ENCODE measurements around the gene GATA5. TPM values are rescaled to one million over a fixed set of nuclear protein-coding genes. Genes with fewer than 3 reads are reported as not detected.

GATA5 gene
- total RNA-seq, 1 experiment from 2014 or later = not detected

GRCh38 chr20:62448788-62449187, 27.0 kb downstream of the GATA5 start:
- in situ Hi-C loops (cut with HindIII; ENCODE audit: low pct_unique_long_range_greater_than_20kb, low sequenced_read_pairs) = no loop called here
- DNase-seq (ENCODE audit: low read depth) = no peak

DNA sequence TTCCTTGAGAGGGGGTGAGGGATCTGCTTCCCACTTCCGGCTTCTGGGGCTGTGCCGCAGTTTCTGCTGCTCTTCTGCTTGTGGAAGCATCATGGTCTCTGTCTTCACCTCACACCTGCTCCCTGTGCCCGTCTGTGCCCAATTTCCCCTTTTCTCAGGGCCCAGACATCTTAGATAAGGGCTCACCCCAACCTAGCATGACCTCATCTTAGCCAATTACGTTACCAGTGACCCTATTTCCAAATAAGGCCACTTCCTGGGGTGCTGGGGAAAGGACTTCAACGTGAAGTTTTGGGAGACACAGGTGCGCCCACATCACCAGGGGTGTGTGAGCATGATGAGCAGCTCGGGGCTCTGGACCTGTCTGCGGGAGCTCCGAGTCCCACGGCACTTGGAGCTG, 27.8 kb downstream of the GATA5 start:
- in situ Hi-C loops (cut with HindIII; ENCODE audit: low pct_unique_long_range_greater_than_20kb, low sequenced_read_pairs) = no loop called here
- DNase-seq (ENCODE audit: low read depth) = no peak

DNA sequence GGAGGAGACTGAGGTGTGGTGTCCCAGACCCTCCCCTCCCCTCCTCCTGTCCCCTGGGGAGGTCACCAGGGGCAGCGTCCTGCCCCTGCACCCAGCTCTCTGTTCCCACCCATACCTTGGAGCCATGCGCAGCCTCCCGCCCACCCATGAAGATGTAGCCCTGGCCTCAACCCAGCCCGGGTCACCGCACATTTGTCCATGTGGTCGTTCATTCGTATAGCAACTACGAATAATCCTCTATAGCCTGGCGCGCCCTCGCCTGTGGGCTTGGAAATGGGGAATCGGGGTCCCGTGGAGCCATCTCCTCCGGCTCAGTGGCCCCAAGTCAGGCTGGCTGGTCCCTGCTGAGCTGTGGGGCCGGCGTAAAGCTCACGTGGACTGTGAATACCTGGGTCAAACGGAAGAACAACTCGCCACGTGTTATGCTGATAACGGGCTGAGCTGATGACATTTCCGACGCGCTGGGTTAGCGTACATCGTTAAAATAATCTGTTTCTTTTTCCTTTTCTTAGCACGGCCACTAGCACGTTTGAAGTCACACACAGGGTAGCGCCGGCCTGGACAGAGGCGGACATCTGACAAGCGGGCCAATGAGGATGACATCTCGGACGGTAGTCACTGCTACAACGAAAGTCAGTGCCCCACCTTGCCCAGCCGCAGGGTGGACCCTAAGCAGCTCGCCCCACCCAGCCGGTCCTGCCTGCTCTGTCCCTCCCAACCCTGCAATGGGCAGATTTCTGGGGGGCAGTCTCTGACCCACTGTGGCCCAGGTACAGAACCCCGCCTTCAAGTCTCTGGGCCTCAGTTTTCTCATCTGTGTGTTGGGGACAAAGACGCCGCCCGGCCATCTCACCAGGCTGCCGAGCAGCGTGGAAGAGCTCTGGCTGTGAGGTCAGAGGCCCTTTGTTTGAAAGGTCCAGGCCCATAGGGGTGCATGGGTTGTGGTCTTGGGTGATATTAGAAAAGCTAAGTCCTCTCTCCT, 28.6 kb downstream of the GATA5 start:
- DNase-seq (ENCODE audit: low read depth) = no peak
- in situ Hi-C loops (cut with HindIII; ENCODE audit: low pct_unique_long_range_greater_than_20kb, low sequenced_read_pairs) = no loop called here

- no peak for DNase-seq (ENCODE audit: low read depth)
- in situ Hi-C loops (cut with HindIII; ENCODE audit: low pct_unique_long_range_greater_than_20kb, low sequenced_read_pairs) = no loop called here
These were observed 29.3 kb downstream of the GATA5 start for GRCh38 chr20:62446481-62446880.

DNA sequence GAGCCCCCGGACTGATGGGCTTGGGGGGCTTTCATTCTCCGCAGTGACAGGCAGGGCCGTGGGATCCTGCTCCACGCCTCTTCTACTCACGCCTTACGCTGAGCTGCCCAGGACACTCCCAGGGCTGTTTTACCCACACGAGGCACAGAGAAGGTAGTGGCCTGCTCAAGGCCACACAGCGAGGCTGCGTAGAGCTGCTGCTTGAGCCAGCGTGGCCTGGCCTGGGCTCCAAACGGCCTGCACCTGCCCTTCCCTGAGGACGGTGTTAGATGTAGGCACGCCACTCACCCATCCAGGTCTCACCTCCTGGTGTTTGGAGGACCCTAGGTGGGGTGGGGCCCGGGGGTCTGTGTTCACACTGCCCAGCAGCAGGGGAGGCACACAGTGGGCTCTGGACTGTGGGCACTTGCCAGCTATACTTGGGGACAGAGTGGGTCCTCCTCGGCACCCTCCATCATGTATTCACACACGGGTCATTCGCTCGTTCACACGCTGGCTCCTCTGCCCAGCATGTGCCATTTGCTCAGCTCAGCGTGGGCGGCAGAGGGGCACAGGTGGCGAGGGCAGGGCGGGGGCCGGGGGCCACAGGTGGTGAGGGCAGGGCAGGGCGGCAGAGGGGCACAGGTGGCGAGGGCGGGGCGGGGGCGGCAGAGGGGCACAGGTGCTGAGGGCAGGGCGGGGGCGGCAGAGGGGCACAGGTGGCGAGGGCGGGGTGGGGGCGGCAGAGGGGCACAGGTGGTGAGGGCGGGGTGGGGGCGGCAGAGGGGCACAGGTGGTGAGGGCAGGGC, 30.0 kb downstream of the GATA5 start:
- DNase-seq (ENCODE audit: low read depth) = no peak
- in situ Hi-C loops (cut with HindIII; ENCODE audit: low pct_unique_long_range_greater_than_20kb, low sequenced_read_pairs) = no loop called here

DNA sequence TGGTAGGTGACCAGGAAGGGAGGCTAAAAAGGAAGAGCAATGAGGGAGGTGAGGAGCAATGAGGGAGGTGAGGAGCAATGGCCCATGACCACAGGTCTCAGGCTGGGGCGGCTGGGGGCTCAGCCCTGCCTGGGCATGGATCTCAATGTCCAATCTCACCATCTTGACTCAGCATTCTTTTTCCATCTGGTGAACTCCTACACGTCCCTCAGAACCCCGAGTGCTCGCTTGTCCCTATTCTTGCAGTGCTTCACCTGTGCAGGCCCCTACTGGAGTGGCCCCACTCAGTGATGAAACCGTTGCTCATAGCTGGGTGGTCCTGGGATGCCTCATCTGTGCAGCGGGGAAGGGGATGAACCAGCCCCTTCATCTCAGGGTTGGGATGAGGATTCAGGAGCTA, 31.5 kb downstream of the GATA5 start:
- in situ Hi-C loops (cut with HindIII; ENCODE audit: low pct_unique_long_range_greater_than_20kb, low sequenced_read_pairs) = no loop called here
- DNase-seq (ENCODE audit: low read depth) = no peak

DNA sequence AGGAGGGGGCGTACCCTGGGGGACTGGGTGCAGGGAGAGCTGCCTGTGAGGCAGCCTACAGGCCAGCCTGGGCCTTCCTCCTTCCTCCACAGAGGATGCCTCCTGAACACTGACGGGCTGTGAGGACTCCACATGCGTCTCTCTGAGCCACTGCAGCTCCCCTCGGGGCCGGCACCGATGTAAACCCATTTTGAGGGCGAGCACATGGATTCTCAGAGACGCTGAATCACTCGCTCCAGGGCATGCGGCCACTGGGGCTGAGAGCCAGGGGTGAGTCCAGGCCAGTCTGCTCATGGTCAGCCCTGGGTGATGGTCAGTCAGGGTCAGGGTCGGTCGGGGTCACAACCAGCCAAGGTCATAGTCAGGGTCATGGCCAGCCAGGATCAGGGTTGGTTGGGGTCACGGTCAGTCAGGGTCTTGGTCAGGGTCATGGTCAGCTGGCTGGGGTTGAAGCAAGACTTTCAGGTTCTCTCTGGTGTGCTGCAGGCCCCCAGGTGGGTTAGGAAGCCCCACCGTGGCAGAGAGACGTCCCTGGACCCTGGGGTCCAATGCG, 33.7 kb downstream of the GATA5 start:
- in situ Hi-C loops (cut with HindIII; ENCODE audit: low pct_unique_long_range_greater_than_20kb, low sequenced_read_pairs) = no loop called here
- no peak for DNase-seq (ENCODE audit: low read depth)

GRCh38 chr20:62439218-62439617, 36.6 kb downstream of the GATA5 start:
- DNase-seq (ENCODE audit: low read depth) = no peak
- in situ Hi-C loops (cut with HindIII; ENCODE audit: low pct_unique_long_range_greater_than_20kb, low sequenced_read_pairs) = no loop called here

DNA sequence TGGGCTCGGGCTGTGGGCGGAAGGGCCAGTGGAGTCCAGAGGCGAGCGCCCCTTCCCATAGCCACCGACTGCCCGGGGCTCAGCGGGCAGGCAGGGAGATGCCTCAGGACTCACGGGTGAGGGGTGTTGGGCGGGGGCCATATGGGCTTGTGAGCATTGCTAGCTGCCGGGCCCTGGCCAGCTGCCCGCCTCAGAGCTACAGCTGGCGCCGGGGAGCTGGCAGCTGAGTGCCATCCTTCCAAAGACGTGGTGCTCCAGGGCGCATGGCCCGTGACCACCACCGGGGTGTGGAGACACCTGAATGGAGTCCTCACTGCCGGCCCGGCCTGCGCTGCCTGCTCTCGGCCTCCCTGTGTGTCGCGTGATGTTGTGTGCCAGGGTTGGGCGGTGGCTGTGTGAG, 37.9 kb downstream of the GATA5 start:
- in situ Hi-C loops (cut with HindIII; ENCODE audit: low pct_unique_long_range_greater_than_20kb, low sequenced_read_pairs) = no loop called here
- DNase-seq (ENCODE audit: low read depth) = no peak

DNA sequence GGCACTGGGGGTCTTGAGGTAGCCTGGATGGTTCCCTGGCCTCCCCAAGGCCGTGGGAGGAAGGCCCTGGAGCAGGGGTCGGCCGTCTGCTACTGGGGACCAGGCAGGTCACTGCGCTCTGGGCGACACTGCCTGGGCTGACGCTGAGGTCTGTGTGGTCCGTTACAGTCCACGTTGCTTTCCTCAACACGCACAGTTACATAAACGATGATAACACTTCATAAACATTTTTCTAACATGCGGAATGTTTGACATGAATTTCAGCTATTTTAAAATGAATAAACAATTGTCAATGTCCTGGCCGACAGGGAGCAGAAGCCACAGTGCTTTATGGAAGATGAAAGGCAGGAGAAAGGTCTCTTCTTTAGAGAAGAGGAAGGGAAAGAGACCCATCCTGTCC, 38.3 kb downstream of the GATA5 start:
- DNase-seq (ENCODE audit: low read depth) = no peak
- in situ Hi-C loops (cut with HindIII; ENCODE audit: low pct_unique_long_range_greater_than_20kb, low sequenced_read_pairs) = no loop called here

DNA sequence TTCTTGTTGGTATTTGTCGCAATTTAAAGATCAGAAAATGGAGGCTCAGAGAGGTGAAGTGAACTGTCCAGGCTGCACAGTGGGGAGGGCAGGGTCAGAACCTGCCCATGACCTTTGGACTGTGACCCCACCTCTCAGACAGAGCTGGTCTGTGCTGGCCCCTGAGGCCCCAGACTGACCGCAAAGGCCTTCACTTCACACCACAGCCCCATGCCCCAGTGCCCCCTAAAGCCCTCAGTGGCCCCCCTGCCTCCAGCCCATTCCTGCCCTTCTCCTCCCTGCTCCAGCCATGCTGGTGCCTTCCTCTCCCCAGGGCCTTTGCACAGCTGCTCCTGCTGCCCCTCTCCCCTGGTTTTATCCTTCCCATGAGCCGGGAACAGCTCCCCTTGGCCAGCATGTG, 39.1 kb downstream of the GATA5 start:
- DNase-seq (ENCODE audit: low read depth) = no peak
- in situ Hi-C loops (cut with HindIII; ENCODE audit: low pct_unique_long_range_greater_than_20kb, low sequenced_read_pairs) = no loop called here

- in situ Hi-C loops (cut with HindIII; ENCODE audit: low pct_unique_long_range_greater_than_20kb, low sequenced_read_pairs) = no loop called here
- DNase-seq (ENCODE audit: low read depth) = no peak
These were observed 41.9 kb downstream of the GATA5 start for GRCh38 chr20:62433658-62434497.

GRCh38 chr20:62430866-62431447, 44.8 kb downstream of the GATA5 start:
- in situ Hi-C loops (cut with HindIII; ENCODE audit: low pct_unique_long_range_greater_than_20kb, low sequenced_read_pairs) = no loop called here
- DNase-seq (ENCODE audit: low read depth) = no peak

DNA sequence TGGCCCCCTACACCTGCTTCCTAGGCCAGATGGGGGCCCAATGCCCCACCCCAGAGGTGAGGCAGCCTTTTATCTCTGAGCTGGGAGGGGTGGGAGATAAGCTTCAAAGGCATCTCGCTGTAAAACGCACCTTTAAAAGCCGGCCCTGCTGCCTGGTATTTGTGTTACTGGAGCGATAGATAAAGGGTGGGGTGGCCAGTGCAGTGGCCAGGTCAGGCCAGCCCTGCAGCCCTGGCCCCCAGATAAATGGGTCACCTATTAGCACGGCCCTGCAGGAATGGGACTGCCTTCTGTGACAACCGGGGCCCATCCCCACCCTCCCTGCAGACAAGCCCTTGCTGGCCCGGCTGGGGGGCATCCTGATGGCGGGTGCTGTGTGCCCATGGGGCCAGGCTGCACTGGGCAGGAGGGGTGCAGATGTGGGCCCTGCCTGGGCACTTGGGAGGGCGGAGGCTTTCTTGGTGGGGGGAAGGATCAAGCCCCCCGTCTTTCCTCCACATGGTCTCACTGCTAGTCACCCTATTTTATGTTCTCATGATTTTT, 45.4 kb downstream of the GATA5 start:
- DNase-seq (ENCODE audit: low read depth) = no peak
- in situ Hi-C loops (cut with HindIII; ENCODE audit: low pct_unique_long_range_greater_than_20kb, low sequenced_read_pairs) = no loop called here

DNA sequence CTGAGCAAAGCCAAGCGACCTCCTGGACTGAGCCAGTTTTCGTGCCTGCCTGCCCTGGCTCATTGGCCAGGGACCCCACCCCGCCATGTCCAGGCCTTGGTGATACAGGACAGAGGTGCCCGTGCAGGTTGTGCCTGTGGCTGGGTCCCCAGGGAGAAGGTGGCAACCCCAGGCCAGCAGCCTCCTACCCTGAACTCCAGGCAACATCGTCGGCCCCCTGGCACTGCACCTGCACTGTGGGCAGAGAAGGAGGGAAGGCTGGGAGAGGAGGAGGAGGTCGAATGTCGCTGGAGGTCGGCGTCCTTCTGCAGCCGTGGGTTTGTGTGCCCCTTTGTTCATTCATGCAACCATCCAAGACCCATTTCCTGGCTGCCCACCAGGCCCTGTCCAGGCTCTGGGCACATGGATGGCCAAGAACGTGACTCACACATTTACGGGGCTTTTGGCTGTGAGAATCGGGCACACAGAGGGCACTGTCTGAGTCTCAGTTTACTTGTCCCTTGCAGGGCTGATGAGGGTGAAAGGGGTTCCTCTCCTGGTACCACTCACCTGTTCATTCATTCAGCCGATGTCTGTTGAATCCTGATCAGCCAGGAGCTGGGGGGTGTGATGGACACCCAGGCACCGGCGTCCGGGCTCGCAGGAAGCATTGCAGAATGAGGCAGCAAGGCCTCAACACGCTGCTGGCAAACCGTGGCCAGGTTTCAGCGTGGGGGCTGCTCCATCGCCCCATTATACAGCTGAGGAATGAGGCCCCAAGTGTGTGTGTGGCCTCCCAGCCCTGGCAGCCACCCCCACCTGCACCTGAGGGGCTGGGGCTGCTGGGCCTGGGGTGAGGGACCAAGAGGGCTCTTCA, 46.1 kb downstream of the GATA5 start:
- DNase-seq (ENCODE audit: low read depth) = no peak
- in situ Hi-C loops (cut with HindIII; ENCODE audit: low pct_unique_long_range_greater_than_20kb, low sequenced_read_pairs) = no loop called here

- in situ Hi-C loops (cut with HindIII; ENCODE audit: low pct_unique_long_range_greater_than_20kb, low sequenced_read_pairs) = no loop called here
These were observed 47.1 kb downstream of the GATA5 start for GRCh38 chr20:62428396-62429295.

More at GRCh38 chr20:62428396-62429295, 47.1 kb downstream of the GATA5 start:
- no peak for DNase-seq (ENCODE audit: low read depth)
